GM12892 (cell line): ENCODE measurements around the gene KDM1A.

Experiments
- POLR2A ChIP-seq: IDR thresholded peaks from 2 replicates; pipeline ENCODE4 v1.6.1; 2011; ENCODE audit warnings: low read depth, low read length, control low read depth
- POLR2AphosphoS5 ChIP-seq: IDR thresholded peaks from 2 replicates; pipeline ENCODE4 v1.6.1; 2011; ENCODE audit warnings: low read depth, low read length, control low read depth
- TAF1 ChIP-seq: IDR thresholded peaks from 2 replicates; pipeline ENCODE4 v1.6.1; 2011; ENCODE audit warnings: low read depth, mild to moderate bottlenecking, control low read depth, low read length, borderline replicate concordance

- TF ChIP-seq POLR2A (no peak), TAF1 (no peak), POLR2AphosphoS5 (no peak)
Observed at GRCh38 chr1:23100074-23100748, 80.9 kb downstream of the KDM1A start.
